Fibroblast of skin of left biceps (primary cell): ENCODE data around the gene COL25A1.

Experiments used
- DNase-seq, 2 experiments: peaks; one replicate each; pipeline ENCODE4 v3.0.0-alpha.2; 2013; ENCODE audit warnings: low read depth in 2 of 2

Gene COL25A1

GRCh38 chr4:109214622-109215301 lies 87.7 kb downstream of the COL25A1 start:
- no peak for DNase-seq

- no peak for DNase-seq
These were observed 89.4 kb downstream of the COL25A1 start for GRCh38 chr4:109213056-109213455.

- DNase-seq, result no peak
These were observed 90.8 kb downstream of the COL25A1 start for GRCh38 chr4:109211671-109212070.

- no peak for DNase-seq
These were observed 92.8 kb downstream of the COL25A1 start for GRCh38 chr4:109209647-109210046.

- no peak for DNase-seq
These were observed 94.6 kb downstream of the COL25A1 start for GRCh38 chr4:109207898-109208297.

- peak; percentile 85 to 89 for DNase-seq
These were observed 95.4 kb downstream of the COL25A1 start for GRCh38 chr4:109207061-109207460.

- peak in 1 of 2 experiments; percentile 46 for DNase-seq
These were observed 95.8 kb downstream of the COL25A1 start for GRCh38 chr4:109206620-109207019.

- no peak for DNase-seq
These were observed 97.3 kb downstream of the COL25A1 start for GRCh38 chr4:109205186-109205585.

- no peak for DNase-seq
These were observed 102.9 kb downstream of the COL25A1 start for GRCh38 chr4:109199585-109199984.

- DNase-seq, result no peak
These were observed 106.8 kb downstream of the COL25A1 start for GRCh38 chr4:109195646-109196045.

- no peak for DNase-seq
These were observed 111.2 kb downstream of the COL25A1 start for GRCh38 chr4:109191216-109191615.

- no peak for DNase-seq
These were observed 116.0 kb downstream of the COL25A1 start for GRCh38 chr4:109186458-109186945.

GRCh38 chr4:109185951-109186350 lies 116.5 kb downstream of the COL25A1 start:
- no peak for DNase-seq

GRCh38 chr4:109185548-109185947 lies 116.9 kb downstream of the COL25A1 start:
- DNase-seq, result no peak

GRCh38 chr4:109184491-109184961 lies 117.9 kb downstream of the COL25A1 start:
- no peak for DNase-seq

- DNase-seq, result no peak
These were observed 118.4 kb downstream of the COL25A1 start for GRCh38 chr4:109183931-109184490.

GRCh38 chr4:109182696-109183095 lies 119.8 kb downstream of the COL25A1 start:
- no peak for DNase-seq

GRCh38 chr4:109179061-109179460 lies 123.4 kb downstream of the COL25A1 start:
- no peak for DNase-seq

- no peak for DNase-seq
These were observed 125.2 kb downstream of the COL25A1 start for GRCh38 chr4:109177096-109177810.

- no peak for DNase-seq
These were observed 128.1 kb downstream of the COL25A1 start for GRCh38 chr4:109174224-109174953.

GRCh38 chr4:109172301-109172700 lies 130.2 kb downstream of the COL25A1 start:
- no peak for DNase-seq

GRCh38 chr4:109171070-109171469 lies 131.4 kb downstream of the COL25A1 start:
- peak in 1 of 2 experiments; percentile 31 for DNase-seq
